HG02885 (cell line): ENCODE measurements around the gene GADL1.

ENCODE experiments used
- ATAC-seq: cut with Tn5 transposase; IDR thresholded peaks from one replicate; pipeline ENCODE4 v1.9.1; 2021; ENCODE audit warnings: mild to moderate bottlenecking; ENCODE audit not compliant: unreplicated experiment, poor library complexity

Gene GADL1

GRCh38 chr3:30764891-30765290 lies 129.6 kb downstream of the GADL1 start:
- ATAC-seq: no peak

- ATAC-seq: no peak
These were observed 130.2 kb downstream of the GADL1 start for GRCh38 chr3:30764281-30764680.

DNA sequence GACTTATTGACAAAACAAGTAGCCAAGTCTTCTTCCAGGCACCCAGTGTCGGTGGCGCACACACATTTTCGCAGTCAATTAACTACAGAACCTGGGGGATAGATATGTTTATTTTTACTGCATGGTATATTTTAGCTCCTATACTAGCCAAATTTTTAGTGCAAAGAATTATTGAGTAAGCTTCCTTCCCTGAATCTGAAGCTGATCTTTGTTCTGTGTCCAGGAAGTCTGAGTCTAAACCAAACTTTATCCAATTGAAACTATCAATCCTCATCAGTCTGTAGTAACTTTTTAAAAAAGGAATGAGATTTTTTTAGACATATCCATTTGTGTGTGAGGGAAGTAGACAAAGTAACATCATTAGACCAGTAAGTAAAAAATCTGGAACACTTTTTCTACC lies 133.1 kb downstream of the GADL1 start:
- no peak for ATAC-seq

GRCh38 chr3:30760737-30761136 lies 133.7 kb downstream of the GADL1 start:
- ATAC-seq: no peak

GRCh38 chr3:30760040-30760695 lies 134.3 kb downstream of the GADL1 start:
- ATAC-seq: no peak

GRCh38 chr3:30756218-30756617 lies 138.2 kb downstream of the GADL1 start:
- ATAC-seq: no peak

DNA sequence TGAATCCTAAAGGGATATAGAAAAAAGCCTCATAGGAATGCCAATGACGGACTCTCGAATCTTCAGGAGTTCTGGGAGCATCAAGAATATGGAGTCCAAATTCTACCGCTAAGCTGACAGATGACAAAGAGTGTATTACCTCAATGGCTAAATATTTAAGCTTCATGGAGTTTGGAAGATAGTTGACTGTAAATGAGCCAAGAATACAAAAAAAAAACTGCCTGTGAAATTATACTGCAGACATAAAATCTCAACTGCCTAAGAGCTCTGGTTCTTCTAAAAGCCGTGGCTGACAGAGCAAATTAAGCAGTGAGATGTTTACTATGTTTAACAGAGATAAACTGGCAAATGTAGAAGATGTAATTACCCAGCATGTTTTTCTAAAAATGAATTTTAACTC lies 140.0 kb downstream of the GADL1 start:
- no peak for ATAC-seq

DNA sequence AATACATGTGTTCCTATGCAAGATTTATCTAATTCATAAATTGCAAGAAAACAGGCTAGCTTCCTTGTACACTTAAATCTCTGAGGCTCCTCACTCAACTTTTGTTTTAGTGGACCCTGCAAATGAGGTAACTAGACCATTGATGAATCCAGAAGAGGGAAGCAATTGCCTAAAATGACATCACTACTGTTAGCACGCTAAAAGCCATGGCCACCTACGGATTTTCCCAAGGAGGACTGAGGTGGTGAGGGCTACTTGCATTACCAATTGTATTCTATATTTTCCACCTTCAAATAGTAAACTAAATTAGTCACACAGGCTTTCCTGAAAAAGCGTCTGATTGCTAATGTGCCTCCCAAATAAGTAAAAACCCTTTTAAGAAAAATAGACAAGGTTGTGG lies 140.7 kb downstream of the GADL1 start:
- no peak for ATAC-seq

DNA sequence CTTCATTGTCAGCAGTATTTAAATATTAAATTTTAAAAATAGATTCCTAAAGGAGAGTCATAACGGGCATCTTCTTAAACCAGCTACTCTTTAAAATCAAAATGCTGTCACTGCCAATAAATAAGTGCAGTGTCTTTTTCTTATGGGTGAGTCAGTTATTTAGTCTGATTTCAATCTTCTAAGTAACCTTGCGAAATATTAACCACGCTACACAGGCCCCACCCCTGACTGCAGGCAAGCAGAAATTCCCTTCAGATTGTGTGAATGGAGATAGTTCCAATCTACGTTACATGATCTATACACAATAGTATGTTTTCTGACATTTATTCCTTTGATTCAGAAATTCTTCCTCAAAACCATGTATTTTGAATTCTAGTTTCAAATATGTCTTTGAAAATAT lies 141.5 kb downstream of the GADL1 start:
- no peak for ATAC-seq

- ATAC-seq: no peak
These were observed 142.0 kb downstream of the GADL1 start for GRCh38 chr3:30752491-30752890.

DNA sequence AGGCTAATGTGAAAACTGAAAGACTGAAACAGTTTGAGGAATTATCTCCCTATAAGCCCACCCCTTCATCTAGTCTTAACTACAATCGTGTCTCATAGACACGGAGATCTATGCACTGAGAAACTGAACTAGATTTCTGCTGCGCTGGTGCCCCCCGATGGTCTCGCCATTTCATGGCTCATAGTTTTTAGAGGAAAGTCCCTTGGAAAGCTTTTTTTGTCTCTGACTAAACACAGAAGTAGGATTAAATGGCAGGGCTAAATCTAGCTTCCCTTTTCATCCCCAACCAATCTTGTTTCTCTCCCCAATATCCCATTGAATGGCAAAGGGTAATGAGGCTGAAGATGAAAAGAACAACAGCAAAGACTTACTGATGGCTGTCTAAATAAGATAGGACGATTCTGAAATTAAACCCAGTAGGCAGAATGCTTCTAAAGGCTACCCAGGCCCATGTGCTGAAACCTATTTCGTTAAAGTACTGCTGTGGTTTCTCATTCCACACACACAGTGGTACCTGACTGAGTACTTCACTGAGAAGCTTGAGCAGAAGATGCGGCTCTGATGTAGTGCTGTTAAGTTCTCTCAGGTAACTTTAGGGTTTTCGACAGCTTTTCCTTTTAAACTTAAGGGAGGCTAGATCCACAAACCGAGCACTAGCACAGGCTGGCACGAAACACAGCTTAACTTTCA lies 142.7 kb downstream of the GADL1 start:
- peak; percentile 60 for ATAC-seq

DNA sequence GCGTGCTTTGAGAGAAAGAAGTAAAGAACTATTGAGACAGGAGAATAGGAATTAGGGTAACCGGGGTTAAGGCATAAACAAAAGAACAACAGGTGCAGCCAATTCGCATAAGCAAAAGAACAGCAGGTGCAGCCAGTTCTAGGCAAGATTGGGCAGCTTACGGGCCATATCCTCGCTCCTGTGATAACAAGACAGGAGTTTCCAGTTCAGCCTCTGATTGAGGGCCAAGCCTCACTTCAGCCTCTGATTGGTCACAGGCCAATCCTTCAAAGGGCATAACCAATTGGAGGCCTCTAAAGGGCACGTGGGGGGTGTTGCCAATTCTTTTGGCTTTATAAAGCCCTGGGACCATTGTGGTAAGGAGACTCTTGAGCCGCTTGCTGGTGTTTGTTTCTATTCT lies 143.5 kb downstream of the GADL1 start:
- ATAC-seq: no peak

- no peak for ATAC-seq
These were observed 145.2 kb downstream of the GADL1 start for GRCh38 chr3:30749230-30749629.

- ATAC-seq: no peak
These were observed 146.6 kb downstream of the GADL1 start for GRCh38 chr3:30747771-30748281.

GRCh38 chr3:30743641-30744317 lies 150.7 kb downstream of the GADL1 start:
- no peak for ATAC-seq

DNA sequence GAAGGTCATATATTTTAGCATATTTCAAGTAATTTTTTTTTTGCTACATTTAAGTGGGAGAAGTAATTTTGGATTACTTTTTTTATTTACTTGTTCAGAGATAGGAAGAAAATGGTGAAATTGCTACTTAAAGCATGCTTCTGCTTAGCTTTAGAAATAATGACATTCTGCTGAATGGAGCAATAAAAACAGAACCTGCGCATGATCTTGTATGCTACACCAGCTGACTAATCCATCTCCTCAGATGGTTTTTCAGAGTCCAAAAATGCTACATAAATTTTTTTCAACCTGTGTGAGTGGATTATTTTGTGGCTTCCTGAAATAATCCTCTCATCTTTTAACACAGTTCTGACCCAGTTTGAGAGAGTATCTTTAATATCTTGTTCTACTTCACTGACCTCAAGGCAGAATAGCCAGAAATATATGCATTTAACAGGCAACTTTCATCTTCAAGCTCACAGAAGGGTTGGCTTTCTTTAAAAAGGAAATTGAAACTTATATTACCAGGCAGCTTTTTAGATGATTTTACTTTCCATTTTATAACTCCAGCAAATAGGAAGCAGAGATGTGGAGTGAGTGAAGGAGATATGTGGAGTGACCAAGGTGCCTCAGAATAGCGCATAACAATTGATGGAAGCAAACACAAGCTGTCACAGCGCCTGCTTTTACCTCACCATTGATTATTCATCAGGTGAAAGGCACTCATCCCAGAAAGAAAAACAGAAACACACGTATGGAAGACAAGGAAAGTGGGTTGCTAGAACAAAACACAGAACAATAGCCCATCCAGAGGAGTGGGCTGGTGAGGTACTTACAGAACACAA lies 151.5 kb downstream of the GADL1 start:
- ATAC-seq: no peak

GRCh38 chr3:30741889-30742288 lies 152.6 kb downstream of the GADL1 start:
- no peak for ATAC-seq

DNA sequence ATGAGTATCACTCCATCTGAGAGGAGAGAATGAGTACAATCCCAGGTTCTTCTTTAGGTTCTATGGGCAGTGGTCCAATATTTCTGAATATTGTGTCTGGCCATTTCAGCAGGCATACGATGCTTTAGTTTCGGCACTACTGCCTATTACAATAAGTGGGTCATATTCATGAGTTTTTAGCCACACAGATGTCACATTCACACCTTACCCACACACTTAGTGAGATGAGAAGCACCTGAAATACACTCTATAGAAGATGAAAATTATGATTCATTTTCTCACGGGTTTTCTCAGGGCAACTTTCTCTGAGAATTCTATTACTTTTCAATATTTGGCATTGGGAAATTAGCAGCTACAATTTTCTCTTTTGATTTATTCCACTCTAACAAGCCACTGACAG lies 155.9 kb downstream of the GADL1 start:
- ATAC-seq: no peak

DNA sequence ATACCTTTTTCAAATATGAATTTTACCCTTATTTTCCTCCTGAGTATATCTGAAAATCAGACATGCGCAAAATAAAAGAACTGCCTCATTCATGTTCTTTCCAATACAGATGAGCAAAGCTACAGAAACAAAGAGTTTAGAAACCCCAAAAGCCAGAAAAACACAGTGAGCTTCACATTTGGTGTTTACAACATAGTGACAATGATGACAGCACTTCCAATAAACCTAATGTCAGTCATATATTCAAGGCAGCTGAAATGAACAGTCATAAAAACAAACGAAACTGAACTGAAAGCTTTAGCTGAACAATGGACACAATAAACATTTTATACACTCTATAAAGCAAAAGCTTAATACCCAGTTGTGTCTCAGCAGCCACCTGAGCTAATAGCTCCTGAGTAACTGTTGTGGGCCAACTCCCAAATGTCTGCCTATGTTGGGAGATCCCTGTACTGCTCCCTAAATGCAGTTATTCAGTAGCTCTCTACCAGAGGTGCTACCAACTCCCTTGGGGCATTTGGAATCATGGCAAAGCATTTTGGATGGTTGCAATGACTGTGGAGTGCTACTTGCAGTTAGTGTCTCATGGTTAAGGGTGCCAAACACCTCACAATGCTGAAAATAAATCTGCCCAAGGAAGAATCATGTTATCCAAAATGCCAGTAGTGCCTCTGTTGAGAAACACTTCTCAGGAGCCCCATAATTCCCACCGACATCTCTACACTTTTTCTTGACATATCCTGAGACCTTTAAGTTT lies 156.5 kb downstream of the GADL1 start:
- ATAC-seq: no peak

DNA sequence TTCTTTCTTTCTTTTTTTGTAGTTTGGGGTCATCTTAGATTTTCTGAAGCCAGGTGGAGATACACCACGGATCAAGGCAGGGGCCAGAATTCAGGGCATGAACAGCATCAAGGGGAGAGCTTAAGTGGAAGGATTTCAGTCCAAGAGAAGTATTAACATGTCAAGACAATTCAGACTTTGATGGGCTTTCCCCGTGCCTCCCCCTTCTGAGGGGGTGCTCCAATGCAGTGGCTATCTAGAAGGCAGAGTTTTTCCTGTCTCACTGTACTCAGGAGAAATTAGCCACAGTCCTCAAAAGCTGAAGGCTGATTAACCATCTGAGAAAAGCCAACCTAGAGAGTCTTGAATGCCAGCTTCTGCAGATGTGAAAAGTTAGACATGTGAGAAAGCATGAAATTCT lies 160.8 kb downstream of the GADL1 start:
- no peak for ATAC-seq
